Measurements from ENCODE around the gene BBS9. TPM values are rescaled to one million over a fixed set of nuclear protein-coding genes. Genes with fewer than 3 reads are reported as not detected.

The BBS9 gene
- total and polyA plus RNA-seq, 9 of the 15 experiments (the other 6 are each of a cell fraction or from before 2014, with no cell fraction given) = 0.77 to 3.3 (median 2.4) TPM

DNA sequence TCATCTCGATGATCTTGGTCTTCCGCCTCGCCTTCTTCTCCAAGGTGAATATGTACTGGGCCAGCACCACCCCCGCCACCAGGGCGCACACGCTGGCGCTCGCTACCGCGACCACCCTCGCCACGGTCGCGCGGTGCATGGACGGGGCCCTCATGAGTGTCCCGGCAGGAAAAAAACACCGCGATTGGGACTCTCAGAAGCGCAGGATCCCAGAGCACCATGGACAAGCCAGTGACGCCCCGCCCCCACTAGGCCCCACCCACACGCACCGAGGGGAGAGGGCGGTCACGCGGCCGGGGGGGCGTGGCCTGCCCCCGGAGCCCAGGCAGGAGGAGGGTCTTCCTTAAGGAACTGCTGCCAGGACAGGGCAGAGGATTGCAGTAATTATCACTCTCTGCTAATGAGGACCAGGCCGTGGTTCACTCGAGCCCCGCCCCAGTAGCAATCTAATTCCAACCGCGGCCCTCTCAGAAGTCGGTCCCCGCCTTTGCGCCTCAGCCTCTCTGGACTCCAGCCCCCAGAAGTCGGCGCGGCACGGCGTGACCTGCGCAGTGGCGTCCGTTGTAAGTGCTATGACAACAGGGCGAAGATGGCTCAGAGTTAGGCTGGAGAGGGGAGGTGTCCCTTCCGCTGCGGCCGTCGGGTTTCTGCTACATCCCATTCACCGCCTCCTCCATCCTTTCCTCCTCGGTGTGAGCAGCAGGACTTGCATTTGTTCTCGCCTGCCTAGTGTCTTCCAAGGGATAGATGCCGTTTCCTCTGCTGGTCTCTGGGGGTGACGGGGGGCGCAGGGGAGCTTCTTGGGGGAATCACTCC, at the start of gene BBS9 (continued):
- TF ChIP-seq, protein P1, sequence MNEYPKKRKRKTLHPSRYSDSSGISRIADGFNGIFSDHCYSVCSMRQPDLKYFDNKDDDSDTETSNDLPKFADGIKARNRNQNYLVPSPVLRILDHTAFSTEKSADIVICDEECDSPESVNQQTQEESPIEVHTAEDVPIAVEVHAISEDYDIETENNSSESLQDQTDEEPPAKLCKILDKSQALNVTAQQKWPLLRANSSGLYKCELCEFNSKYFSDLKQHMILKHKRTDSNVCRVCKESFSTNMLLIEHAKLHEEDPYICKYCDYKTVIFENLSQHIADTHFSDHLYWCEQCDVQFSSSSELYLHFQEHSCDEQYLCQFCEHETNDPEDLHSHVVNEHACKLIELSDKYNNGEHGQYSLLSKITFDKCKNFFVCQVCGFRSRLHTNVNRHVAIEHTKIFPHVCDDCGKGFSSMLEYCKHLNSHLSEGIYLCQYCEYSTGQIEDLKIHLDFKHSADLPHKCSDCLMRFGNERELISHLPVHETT (CRISPR knock-in tag; conservative IDR thresholded peaks at IDR 0.05 in 1 of 2, IDR thresholded peaks at IDR 0.05 in 1 of 2) = peak in 1 of 2 experiments; percentile 76; a peak in 2 of 4 replicates
- TF ChIP-seq MCM3 (IDR thresholded peaks at IDR 0.05) (no peak), RAD51 (IDR thresholded peaks at IDR 0.05; ENCODE audit: borderline replicate concordance, low read depth) (peak; percentile 74), NFATC3 (IDR thresholded peaks at IDR 0.05) (no peak), ETV6 (IDR thresholded peaks at IDR 0.05; ENCODE audit: borderline replicate concordance in 1 of 2, low read depth in 2 of 2, low read length in 1 of 2) (no peak), ETV6 (CRISPR knock-in tag; IDR thresholded peaks at IDR 0.05; ENCODE audit: borderline replicate concordance) (no peak), ZNF766 (CRISPR knock-in tag; conservative IDR thresholded peaks at IDR 0.05) (no peak), HMG20B (CRISPR knock-in tag; IDR thresholded peaks at IDR 0.05) (no peak), KLF13 (tag; IDR thresholded peaks at IDR 0.05; ENCODE audit: borderline replicate concordance, low read depth) (peak; percentile 60; the same call in 1 of the 2 replicates), ZNF324 (CRISPR knock-in tag; IDR thresholded peaks at IDR 0.05) (no peak), PTTG1 (tag; IDR thresholded peaks at IDR 0.05; ENCODE audit: low read depth) (no peak), FOXK2 (conservative IDR thresholded peaks at IDR 0.05 in 1 of 2, IDR thresholded peaks at IDR 0.05 in 1 of 2; ENCODE audit: low read depth in 2 of 2) (peak; percentile 87 to 91)
- TF ChIP-seq, protein P2, sequence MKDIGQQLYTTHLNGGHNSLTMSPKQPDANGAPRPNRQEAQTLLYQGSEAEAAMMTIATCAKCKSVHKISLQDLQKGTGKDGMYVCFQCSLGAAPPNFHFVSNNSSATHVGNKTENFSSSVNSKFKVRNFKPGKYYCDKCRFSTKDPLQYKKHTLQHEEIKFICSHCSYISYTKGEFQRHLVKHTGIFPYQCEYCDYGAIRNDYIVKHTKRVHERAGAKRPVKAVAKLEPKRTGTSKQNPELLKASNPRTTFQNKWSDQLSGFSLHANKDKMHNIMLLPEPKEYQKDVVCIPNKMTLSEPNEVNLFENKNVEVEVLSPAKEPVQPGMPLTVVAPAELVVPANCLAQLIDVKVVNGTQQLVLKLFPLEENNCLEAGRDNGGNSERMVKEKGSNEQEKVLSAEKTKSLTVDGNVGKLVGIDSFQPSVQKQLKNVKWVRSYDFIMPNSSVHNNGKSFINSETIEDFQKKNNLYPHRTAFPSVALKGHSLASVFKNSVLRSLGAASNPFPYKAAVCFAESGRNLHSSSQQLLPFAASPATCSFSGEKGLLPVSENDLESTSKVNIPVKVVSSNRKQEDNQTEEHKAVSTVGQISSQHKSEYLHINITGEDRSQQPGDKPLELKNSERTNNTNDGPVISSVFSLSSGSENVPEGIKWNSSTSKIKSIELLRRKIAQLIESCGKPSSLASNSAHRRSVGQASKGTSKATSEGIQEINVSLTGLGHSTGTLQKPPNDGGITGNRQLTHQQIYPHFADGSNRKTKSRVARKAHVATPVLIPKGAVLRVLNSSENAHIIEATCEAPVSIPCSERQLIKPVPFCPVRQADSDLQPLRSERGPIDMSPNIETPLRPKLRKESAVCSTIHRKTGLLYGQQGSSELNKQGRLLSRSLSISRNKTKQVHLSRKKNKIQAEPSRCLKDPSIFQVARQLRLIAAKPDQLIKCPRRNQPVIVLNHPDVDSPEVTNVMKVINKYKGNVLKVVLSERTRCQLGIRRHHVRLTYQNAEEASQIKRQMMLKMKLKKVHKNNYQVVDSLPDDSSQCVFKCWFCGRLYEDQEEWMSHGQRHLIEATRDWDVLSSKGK (CRISPR knock-in tag; IDR thresholded peaks at IDR 0.05) = no peak
- TF ChIP-seq, protein P3, sequence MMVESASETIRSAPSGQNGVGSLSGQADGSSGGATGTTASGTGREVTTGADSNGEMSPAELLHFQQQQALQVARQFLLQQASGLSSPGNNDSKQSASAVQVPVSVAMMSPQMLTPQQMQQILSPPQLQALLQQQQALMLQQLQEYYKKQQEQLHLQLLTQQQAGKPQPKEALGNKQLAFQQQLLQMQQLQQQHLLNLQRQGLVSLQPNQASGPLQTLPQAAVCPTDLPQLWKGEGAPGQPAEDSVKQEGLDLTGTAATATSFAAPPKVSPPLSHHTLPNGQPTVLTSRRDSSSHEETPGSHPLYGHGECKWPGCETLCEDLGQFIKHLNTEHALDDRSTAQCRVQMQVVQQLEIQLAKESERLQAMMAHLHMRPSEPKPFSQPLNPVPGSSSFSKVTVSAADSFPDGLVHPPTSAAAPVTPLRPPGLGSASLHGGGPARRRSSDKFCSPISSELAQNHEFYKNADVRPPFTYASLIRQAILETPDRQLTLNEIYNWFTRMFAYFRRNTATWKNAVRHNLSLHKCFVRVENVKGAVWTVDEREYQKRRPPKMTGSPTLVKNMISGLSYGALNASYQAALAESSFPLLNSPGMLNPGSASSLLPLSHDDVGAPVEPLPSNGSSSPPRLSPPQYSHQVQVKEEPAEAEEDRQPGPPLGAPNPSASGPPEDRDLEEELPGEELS (CRISPR knock-in tag; IDR thresholded peaks at IDR 0.05; ENCODE audit: borderline replicate concordance) = no peak
- TF ChIP-seq, protein P4, sequence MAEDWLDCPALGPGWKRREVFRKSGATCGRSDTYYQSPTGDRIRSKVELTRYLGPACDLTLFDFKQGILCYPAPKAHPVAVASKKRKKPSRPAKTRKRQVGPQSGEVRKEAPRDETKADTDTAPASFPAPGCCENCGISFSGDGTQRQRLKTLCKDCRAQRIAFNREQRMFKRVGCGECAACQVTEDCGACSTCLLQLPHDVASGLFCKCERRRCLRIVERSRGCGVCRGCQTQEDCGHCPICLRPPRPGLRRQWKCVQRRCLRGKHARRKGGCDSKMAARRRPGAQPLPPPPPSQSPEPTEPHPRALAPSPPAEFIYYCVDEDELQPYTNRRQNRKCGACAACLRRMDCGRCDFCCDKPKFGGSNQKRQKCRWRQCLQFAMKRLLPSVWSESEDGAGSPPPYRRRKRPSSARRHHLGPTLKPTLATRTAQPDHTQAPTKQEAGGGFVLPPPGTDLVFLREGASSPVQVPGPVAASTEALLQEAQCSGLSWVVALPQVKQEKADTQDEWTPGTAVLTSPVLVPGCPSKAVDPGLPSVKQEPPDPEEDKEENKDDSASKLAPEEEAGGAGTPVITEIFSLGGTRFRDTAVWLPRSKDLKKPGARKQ (CRISPR knock-in tag; IDR thresholded peaks at IDR 0.05) = no peak

Measured in K562 (cell line).